Effector memory CD4-positive, alpha-beta T cell (primary cell): ENCODE results near the gene OSBPL2.

ENCODE experiments used
- DNase-seq, 3 donors: peaks; one replicate each; pipeline ENCODE4 v3.0.0-alpha.2; 2020
- H3K27ac ChIP-seq: 2 replicates; pipeline ENCODE4 v1.7.0; 2013; ENCODE audit warnings: mild to moderate bottlenecking, low read length, moderate library complexity; ENCODE audit not compliant: insufficient read depth, poor library complexity, severe bottlenecking
- H3K27me3 ChIP-seq: replicated peaks from 2 replicates; pipeline ENCODE4 v1.7.0; 2013; ENCODE audit warnings: mild to moderate bottlenecking, low read length; ENCODE audit not compliant: insufficient read depth, control insufficient read depth, poor library complexity, severe bottlenecking
- H3K36me3 ChIP-seq: 2 replicates; pipeline ENCODE4 v1.7.0; 2013; ENCODE audit warnings: mild to moderate bottlenecking, low read length, moderate library complexity; ENCODE audit not compliant: control insufficient read depth, insufficient read depth
- H3K4me1 ChIP-seq: 2 replicates; pipeline ENCODE4 v1.7.0; 2013; ENCODE audit warnings: low read length, mild to moderate bottlenecking; ENCODE audit not compliant: control insufficient read depth, insufficient read depth, poor library complexity, severe bottlenecking
- H3K4me3 ChIP-seq: 2 replicates; pipeline ENCODE4 v1.7.0; 2013; ENCODE audit warnings: low read length, low read depth, mild to moderate bottlenecking; ENCODE audit not compliant: insufficient read depth, poor library complexity, severe bottlenecking
- H3K9me3 ChIP-seq: 2 replicates; pipeline ENCODE4 v1.7.0; 2013; ENCODE audit warnings: mild to moderate bottlenecking, low read length, moderate library complexity; ENCODE audit not compliant: control insufficient read depth

Gene OSBPL2

DNA sequence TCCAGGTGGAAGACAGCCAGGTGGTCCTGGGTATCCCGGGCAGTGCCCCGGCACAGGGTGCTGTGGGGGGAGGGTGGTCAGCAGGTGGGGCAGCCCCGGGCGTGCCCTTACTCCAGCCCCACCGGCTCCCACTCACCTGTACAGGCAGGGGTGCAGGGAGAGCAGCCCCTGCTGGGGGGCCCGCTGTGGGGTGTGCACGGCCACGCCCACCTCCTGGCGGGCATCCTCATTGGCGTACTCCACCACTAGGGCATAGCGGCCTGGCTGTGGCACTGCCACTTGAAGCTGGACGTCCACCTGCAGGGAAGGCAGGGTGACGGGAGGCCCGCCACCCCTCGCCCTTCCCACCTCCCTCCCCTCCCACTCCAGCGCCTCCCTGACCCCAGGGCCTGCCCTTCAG, 94.1 kb downstream of the OSBPL2 start:
- Histone ChIP-seq H3K4me1 (no peaks in the 10 kb centered on the region), H3K27ac (no peak overlapping the region), H3K9me3 (no peaks in the 10 kb centered on the region), H3K27me3 (no peaks in the 10 kb centered on the region), H3K4me3 (no peak overlapping the region), H3K36me3 (no peaks in the 10 kb centered on the region)
- no peak for DNase-seq

DNA sequence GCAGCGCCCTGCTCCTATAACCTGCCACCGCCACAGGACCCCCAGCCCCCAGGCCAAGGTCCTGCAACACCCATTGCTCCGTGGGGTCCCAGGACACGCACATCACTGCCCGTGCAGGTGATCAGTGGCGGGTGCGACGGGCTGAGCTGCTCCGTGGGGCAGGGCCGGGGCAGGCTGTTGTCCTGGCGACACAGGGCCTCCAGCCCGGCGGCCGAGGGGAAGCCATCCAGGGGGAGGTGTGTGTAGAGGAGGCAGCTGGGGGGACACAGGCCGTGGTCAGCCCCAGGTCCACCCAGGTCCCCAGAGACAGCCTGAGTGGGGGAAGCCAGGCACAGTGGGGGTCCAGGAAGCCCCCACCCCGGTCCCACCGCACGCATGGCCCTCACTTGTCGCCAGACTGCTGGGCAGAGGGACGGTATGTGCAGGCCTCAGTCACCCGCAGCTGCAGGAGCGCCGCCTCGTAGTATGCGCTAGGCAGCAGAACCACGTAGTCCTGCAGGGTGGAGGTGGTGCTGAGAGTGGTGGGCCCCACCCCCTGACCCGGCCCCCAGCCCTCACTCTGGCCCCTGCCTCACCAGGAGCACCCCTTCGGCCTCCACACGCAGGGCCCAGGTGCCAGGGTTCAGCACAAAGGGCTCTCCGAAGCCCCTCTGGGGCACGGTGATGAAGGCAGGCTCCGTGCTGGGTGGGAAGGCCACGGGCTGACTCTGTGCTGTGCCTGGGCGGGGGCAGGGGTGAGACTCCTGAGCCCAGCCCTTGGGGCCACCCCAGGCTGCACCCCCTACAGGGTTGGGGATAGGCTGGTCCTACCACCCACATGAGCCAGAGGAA, 94.9 kb downstream of the OSBPL2 start:
- no peaks in the 10 kb centered on the region for H3K27me3 ChIP-seq
- no peak overlapping the region for H3K27ac ChIP-seq
- no peak for DNase-seq
- no peaks in the 10 kb centered on the region for H3K9me3 ChIP-seq
- no peaks in the 10 kb centered on the region for H3K36me3 ChIP-seq
- no peak overlapping the region for H3K4me3 ChIP-seq
- H3K4me1 ChIP-seq: no peaks in the 10 kb centered on the region

- Histone ChIP-seq H3K36me3 (no peaks in the 10 kb centered on the region), H3K27me3 (no peaks in the 10 kb centered on the region), H3K4me3 (no peak overlapping the region), H3K4me1 (no peaks in the 10 kb centered on the region), H3K27ac (no peak overlapping the region), H3K9me3 (no peaks in the 10 kb centered on the region)
- DNase-seq: no peak
Measured at GRCh38 chr20:62333820-62334595, 95.7 kb downstream of the OSBPL2 start.

DNA sequence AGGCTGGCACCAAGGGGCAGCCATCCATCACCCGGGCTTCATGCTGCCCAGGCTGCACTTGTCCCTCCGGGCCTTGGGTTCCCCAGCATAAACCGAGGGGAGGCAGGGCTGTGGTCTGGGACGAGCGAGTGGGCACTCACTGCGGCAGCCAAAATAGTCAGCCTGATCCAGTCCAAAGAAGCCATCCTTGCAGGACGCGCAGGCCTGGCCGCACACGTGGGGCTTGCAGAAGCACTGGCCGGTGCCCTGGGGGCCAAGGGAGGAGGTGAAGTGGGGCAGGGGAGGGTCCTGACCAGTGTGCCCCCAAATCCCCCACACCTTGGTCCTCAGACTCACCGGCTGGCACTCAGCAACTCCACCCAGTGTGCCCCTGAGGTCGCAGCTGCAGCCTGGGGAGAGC, 96.6 kb downstream of the OSBPL2 start:
- no peaks in the 10 kb centered on the region for H3K9me3 ChIP-seq
- H3K27me3 ChIP-seq: no peaks in the 10 kb centered on the region
- H3K36me3 ChIP-seq: no peaks in the 10 kb centered on the region
- H3K27ac ChIP-seq: no peak overlapping the region
- no peaks in the 10 kb centered on the region for H3K4me1 ChIP-seq
- no peak for DNase-seq
- no peak overlapping the region for H3K4me3 ChIP-seq

GRCh38 chr20:62335532-62335931, 97.2 kb downstream of the OSBPL2 start:
- Histone ChIP-seq H3K27me3 (no peaks in the 10 kb centered on the region), H3K4me1 (no peaks in the 10 kb centered on the region), H3K36me3 (no peaks in the 10 kb centered on the region), H3K27ac (no peak overlapping the region), H3K9me3 (no peaks in the 10 kb centered on the region), H3K4me3 (no peak overlapping the region)
- no peak for DNase-seq

DNA sequence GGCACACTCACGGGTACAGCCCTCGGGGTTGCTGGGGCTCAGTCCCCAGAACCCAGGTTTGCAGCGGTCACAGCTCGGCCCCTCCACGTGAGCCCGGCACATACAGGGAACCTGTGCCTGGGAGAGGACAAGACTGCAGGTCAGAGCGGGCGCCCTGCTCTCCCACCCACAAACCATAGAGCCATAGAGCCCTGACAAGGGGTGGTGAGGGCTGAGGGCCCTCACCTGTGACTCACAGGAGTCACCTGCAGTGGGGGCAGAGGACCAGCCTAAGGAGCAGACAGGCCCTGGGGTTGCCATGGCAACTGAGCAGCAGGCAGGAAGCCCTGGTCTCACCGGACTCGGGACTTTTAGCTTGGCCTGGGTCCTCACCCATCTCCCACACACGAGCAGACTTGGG, 98.0 kb downstream of the OSBPL2 start:
- Histone ChIP-seq H3K36me3 (no peaks in the 10 kb centered on the region), H3K4me1 (no peaks in the 10 kb centered on the region), H3K27me3 (no peaks in the 10 kb centered on the region)

DNA sequence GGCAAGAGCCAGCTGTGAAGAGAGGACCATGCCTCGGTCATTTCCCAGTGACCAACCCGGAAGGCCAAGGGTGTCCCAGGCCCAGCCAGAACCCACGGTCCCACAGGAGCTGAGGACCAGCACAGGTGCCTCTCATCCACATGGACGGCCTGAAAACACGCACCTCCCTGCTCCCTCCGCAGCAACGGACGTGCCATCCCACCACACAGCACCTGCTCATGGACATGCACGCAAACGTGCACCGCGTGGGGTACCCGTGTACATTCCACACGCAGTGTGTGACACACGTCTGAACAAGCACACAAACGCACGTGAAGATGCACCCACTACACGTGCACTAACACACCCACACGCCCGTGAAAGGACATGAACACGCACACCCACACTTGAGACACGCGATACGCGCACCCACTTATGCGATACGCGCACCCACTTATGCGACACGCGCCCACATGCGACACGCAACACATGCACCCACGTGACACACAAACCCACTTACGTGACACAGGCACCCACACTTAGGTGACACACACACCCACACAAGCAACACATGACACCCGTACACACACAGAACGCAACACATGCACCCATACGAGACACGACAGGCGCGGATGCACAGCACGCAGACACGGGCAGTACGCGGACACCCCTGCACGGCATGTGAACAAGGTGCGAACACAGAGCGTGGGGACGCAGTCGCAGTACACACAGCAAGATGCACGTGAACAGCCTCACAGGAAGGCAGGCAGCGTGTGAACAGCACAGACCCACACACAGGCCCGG, 98.6 kb downstream of the OSBPL2 start:
- no peak for DNase-seq
- Histone ChIP-seq H3K27ac (no peak overlapping the region), H3K36me3 (no peaks in the 10 kb centered on the region), H3K4me1 (no peaks in the 10 kb centered on the region), H3K4me3 (no peak overlapping the region), H3K27me3 (no peaks in the 10 kb centered on the region), H3K9me3 (no peaks in the 10 kb centered on the region)

More for the DNA sequence above, 98.0 kb downstream of the OSBPL2 start:
- DNase-seq: no peak
- Histone ChIP-seq H3K4me3 (no peak overlapping the region), H3K27ac (no peak overlapping the region), H3K9me3 (no peaks in the 10 kb centered on the region)

DNA sequence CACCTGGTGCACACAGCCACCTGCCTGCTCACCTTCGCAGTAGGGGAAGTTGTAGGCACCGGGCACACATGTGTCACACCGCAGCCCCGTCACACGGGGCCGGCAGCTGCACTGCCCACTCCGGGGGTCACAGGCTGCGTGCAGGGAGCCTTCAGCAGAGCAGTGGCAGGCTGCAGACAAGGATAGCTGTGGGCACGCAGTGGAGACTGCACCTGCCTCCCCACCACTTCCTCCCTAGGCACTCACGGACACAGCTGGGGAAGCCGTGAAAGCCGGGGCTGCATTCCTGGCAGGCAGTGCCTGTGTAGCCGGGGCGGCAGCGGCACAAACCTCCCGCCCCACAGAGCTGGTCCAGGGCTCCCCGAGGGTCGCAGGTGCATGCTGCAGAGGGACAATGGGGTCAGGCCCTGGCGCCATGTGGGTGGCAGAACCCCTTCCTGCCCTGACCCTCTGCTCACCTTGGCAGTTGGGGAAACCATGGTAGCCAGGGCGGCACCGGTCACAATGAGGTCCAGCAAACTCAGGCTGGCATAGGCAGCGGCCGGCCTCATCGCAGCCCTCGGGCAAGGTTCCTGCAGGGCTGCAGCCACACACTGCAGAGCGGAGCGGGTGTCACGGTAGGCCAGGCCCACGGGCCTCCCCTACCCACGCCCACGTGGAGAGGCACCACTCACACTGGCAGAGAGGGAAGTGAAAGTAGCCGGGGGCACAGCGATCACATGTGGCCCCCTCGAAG, 99.4 kb downstream of the OSBPL2 start:
- no peak overlapping the region for H3K4me3 ChIP-seq
- no peak overlapping the region for H3K27ac ChIP-seq
- no peaks in the 10 kb centered on the region for H3K9me3 ChIP-seq
- DNase-seq: no peak
- H3K36me3 ChIP-seq: no peaks in the 10 kb centered on the region
- H3K27me3 ChIP-seq: no peaks in the 10 kb centered on the region
- no peaks in the 10 kb centered on the region for H3K4me1 ChIP-seq

DNA sequence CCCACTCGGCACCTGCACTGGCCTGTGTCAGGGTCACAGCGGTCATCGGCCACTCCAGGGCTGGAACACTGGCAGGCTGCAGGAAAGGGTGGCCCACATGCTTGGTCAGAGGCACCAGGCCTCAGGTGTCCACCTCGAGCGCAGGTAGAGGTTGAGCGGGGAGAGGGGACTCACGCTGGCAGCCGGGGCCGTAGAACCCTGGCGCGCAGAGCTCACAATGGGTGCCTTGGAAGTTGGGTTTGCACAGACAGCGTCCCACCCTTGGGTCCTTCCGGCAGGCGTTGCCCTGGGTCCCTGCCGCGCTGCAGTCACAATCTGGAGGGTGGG, 99.9 kb downstream of the OSBPL2 start:
- no peak overlapping the region for H3K27ac ChIP-seq
- no peaks in the 10 kb centered on the region for H3K27me3 ChIP-seq
- H3K9me3 ChIP-seq: no peaks in the 10 kb centered on the region
- H3K4me1 ChIP-seq: no peaks in the 10 kb centered on the region
- DNase-seq: no peak
- no peaks in the 10 kb centered on the region for H3K36me3 ChIP-seq
- no peak overlapping the region for H3K4me3 ChIP-seq
